HG03097 (cell line): Measurements from ENCODE around the gene NFKBIA.
"Not testable (repeated sequence)": the region's sequence is repeated elsewhere in the genome, so short reads cannot be mapped to it uniquely, and the experiment has no call there.

Experiments
- ATAC-seq: cut with Tn5 transposase; IDR thresholded peaks from one replicate; pipeline ENCODE4 v1.9.1; 2021; ENCODE audit not compliant: unreplicated experiment, low FRiP score

Gene NFKBIA

DNA sequence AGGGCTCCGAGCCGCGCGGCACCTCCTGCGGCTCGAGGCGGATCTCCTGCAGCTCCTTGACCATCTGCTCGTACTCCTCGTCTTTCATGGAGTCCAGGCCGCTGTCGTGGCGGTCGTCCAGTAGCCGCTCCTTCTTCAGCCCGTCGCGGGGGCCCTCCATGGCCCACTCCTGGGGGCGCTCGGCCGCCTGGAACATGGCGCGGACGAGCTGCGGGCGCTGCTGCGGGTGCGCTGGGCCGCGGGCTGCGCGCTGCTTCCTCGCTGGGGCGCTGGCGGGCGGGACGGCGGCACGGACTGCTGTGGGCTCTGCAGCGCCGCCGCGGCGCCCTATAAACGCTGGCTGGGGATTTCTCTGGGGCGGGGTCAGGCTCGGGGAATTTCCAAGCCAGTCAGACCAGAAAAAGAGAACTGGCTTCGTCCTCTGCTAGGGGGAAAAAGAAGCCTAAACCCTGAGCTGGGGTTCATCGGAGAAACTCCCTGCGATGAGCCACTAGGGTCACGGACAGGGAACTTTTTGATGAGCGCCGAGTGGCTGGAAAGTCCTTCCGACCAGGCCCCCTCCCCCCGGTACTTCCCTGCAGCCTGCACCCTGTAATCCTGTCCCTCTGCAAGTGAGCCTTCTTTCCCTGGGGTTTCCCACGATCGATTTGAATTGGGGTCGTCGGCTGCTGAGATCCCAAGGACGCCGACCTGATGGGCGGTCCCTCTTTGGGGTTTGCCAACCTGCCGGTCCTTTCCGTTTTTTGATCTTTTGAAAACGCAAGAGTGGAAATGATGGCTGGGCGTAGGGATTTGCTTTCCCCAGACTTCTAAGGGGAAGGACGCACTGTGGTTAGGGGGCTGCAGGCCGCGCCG lies at the start of gene NFKBIA:
NFKBIA (minus strand) TSS at position 301 of the 855 bp plus-strand sequence; CDS start at position 196, 105 bp downstream.
- peak; percentile 54 for ATAC-seq

DNA sequence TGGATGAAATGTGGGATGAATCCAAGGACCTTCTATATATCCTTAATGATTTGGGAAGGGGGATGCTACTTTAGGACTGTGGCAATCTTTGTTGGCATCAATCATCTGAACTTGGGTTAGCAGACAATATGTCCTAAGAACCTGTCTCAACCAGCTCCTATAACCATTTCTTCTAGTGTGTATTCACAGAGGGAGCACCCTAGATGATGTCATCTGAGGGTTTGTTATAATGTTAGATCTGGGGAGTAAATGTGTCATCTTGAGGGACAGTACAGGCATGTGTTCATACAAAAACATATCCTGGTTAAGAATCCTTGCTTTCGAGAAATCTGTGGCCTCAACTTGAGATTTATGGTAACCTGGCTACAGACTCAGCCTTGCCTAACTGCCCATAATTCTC lies 41.9 kb upstream of the NFKBIA start:
- ATAC-seq: no peak

GRCh38 chr14:35444104-35444503 lies 39.6 kb upstream of the NFKBIA start:
- ATAC-seq: no peak

GRCh38 chr14:35441160-35441559 lies 36.6 kb upstream of the NFKBIA start:
- no peak for ATAC-seq

DNA sequence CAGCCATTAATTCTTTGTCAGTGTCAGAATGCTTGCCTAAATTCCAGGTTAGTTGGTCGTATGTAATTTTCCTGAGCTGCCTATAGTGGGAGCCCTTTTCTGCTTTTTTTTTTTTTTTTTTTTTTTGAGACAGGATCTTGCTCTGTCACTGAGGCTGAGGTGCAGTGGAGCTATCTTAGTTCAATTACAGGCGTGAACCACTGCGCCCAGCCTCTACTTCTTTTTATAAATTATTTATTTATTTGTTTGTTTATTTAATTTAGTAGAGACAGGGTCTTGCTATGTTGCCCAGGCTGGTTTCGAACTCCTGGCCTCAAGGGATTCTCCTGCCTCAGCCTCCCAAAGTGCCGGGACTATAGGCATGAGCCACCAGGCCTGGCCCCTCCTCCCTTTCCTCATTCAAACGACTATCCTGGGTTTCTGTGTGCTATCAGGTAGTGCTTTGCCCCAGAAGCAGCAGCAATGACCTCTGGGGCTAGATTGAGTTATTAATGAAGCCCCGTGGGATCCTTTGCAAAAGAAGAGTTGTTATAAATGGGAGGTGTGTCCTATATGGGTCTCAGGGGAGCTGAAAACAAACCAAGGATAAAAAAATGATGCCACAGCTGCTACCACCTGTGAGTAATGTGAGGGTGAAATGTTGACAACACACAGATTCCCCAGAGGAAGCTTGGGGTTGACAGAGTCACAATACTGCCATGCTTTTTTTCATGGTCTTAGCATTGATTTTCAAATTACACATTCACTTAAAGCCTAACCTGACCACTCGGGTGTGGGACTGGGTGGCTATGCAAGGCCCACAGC lies 34.6 kb upstream of the NFKBIA start:
- ATAC-seq: no peak

DNA sequence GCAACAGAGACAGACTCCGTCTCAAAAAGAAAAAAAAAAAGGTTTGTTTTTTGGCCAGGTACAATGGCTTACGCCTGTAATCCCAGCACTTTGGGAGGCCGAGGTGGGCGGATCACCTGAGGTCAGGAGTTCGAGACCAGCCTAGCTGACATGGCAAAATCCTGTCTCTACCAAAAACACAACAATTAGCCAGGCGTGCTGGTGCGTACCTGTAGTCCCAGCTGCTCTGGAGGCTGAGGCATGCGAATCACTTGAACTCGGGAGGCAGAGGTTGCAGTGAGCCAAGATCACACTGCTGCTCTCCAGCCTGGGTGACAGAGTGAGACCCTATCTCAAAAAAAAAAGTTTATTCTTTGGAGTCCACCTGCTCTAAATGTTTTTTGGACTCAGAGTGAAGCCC lies 33.9 kb upstream of the NFKBIA start:
- ATAC-seq: not testable (repeated sequence)

GRCh38 chr14:35435177-35435576 lies 30.6 kb upstream of the NFKBIA start:
- no peak for ATAC-seq

GRCh38 chr14:35433826-35434225 lies 29.3 kb upstream of the NFKBIA start:
- ATAC-seq: no peak

- ATAC-seq: no peak
Measured at GRCh38 chr14:35430459-35431199, 26.1 kb upstream of the NFKBIA start.

GRCh38 chr14:35429951-35430350 lies 25.4 kb upstream of the NFKBIA start:
- no peak for ATAC-seq

- no peak for ATAC-seq
Measured at GRCh38 chr14:35425850-35426249, 21.3 kb upstream of the NFKBIA start.

DNA sequence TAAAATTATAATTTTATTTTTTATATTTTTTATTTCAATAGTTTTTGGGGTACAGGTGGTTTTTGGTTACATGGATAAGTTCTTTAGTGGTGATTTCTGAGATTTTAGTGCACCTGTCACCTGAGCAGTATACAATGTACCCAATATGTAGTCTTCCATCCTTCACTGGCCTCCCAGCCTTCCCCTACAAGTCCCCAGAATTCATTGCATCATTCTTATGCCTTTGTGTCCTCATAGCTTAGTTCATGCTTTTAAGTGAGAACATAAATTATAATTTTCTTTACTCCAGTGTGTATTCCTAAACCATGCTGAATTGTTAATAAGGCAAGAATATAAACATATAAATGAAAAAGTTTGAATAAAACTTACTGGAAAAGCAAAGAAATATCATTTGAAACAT lies 19.1 kb upstream of the NFKBIA start:
- ATAC-seq: no peak

DNA sequence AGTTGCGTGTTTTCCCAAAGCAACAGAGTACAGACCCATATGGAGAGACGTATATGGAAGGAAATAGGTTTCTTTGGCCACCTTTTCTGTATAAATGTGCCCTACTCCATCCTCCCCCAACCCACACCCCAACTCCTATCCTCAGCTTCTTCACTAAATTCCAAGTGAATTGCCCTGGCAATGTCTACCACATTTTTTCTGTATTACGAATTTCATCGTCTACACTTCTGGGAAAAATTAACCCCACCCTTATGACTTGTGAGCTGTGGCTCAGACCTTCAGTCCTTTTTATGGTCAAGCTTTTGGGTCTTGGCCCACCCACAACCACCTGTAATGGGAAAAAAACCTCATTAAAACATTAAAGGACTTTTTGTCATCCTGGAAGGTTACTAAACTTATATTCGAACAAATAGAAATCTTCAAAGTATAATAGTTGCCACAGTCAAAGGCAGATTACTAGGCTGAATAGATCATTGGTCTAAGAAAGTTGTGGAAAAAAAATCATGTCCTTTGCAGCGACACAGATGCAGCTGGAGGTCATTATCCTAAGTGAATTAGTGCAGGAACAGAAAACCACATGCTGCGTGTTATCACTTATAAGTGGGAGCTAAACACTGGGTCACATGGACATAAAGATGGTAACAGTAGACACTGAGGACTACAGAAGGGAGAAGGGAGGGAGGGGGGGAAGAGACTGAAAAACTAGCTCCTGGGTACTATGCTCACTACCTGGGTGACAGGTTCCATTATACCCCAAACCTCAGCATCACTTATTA lies 15.7 kb upstream of the NFKBIA start:
- ATAC-seq: no peak

DNA sequence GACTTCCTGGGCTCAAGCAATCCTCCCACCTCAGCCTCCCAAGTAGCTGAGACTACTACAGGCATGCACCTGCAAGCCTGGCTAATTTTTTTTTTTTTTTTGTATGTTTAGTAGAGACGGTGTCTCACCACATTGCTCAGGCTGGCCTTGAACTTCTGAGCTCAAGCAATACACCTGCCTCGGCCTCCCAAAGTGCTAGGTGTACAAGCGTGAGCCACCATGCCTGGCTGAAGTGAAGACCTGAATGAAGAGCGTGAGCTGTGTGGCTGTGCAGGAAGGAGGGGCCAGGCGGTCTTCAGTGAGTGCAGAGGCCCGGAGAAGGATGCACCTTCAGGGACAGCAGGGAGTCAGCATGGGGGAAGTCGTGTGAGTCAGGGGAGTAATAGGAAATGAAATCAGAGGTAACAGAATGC lies 14.9 kb upstream of the NFKBIA start:
- no peak for ATAC-seq

DNA sequence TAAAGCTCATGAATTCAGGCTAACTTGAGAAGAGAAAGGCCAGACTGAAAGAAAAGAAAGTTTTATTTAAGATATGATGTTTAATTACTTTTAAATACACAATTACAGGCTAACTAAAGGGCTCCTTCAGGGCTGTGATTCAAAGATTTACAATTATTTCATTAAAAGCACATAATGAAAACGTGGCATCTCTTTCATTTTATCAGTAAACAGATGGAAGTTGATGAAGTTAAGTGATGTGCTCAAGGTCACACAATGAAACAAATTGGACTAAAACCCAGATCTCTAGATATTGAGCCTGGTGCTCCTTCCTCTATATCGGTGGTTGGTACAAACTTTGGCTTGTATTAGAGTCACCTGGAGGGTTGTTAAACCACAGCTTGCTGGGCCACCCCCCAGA lies 13.5 kb upstream of the NFKBIA start:
- no peak for ATAC-seq

DNA sequence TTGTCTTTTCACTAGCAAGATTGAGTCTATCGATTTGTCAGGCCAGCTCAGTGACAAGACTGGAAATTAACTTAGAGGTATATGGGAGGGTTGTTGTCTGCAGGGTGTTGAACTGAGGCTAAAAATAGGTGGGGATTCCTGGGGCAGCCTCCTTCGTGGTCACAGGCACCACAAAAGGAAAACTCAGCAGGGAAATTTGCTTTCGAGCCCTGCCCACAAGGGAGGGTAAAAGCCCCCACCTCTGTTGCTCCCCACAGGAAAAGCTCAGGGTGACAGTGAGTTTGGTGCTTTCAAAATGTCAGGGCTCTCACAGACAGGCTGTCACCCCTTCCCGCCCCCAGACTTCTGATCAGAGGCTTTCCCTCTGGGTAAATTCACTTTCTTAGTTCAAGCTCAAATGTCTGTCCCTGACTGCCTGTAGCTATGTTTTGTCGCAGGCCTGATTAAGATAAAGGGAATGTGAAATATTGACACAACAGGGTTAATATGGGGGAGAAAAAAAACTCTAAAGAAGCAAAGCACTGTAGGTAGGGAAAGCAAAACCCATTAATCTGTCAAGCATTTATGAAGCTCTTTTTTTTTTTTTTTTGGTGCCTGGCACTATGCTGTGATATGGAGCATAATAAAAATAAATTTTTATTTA lies 11.7 kb upstream of the NFKBIA start:
- peak; percentile 39 for ATAC-seq

DNA sequence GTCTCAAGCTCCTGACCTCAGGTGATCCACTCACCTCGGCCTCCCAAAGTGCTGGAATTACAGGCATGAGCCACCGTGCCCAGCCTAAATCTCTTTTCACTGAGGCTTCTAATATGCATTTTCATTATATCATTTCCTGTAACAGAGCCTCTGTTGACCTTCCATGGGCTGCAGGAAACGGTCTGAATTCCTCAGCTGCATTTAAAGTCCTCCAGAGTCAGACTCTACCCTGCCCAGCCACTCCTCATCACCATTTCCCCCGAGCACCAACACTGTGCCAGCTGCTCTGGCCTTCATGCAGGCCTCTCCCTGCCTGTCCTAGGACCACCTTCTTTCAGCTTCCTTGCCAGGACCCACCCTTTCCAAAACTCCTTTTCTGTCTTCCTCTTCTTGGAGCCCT lies 9.8 kb upstream of the NFKBIA start:
- no peak for ATAC-seq

- ATAC-seq: no peak
Measured at GRCh38 chr14:35412272-35413056, 7.9 kb upstream of the NFKBIA start.

DNA sequence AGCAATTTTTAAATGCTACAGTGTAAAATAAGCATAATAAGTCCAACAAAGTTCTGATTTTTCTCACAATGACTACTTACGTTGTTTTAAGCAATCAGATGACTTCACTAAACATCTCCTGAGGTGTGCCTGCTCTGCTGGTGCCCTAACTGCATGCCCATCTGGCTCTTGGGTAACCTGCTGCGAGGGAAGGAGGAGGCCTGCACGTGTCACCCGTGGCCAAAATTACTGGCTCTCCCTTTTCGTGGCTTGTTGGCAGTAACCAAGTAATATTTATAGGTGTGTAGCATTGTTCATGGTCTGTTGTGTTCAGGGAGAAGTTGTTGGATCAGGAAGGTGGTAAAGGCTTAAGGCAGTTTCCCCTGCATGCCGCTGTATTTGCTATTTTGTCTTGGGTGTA lies 6.3 kb upstream of the NFKBIA start:
- no peak for ATAC-seq
